CD4-positive, alpha-beta T cell (primary cell): ENCODE data around the gene FUT6. TPM values are rescaled to one million over a fixed set of nuclear protein-coding genes. Genes with fewer than 3 reads are reported as not detected.

Experiments used
- ATAC-seq: fragments of 200-7000 bp; cut with Tn5 transposase; one replicate; pipeline ENCODE4 v1.10.0; 2022; ENCODE audit warnings: mild to moderate bottlenecking; ENCODE audit not compliant: poor library complexity
- CTCF ChIA-PET: fragments of 350-600 bp; sonication (Branson Sonifier 250); formaldehyde crosslinking; loops from one replicate; lab custom pipeline; 2021; ENCODE audit warnings: antibody characterized with exemption, inconsistent platforms; lab: Charles Lee
- POLR2A ChIA-PET: fragments of 350-600 bp; sonication (Branson Sonifier 250); formaldehyde crosslinking; loops from one replicate; lab custom pipeline; 2021; ENCODE audit warnings: antibody characterized with exemption, inconsistent platforms; lab: Charles Lee
- DNase-seq, 14 experiments: peaks; one replicate each; pipeline ENCODE4 v3.0.0-alpha.2; 2013 to 2020; ENCODE audit warnings: mixed read lengths in 2 of 14
- H3K27ac ChIP-seq, 2 donors: one replicate each; pipeline versions ENCODE4 v1.5.1 to v1.7.0; 2013; ENCODE audit warnings: low read length in 2 of 2, low read depth in 1 of 2, mild to moderate bottlenecking in 1 of 2
- H3K27me3 ChIP-seq, 2 experiments: 1 replicate in 1 of 2; 2 replicates in 1 of 2; pipeline versions ENCODE4 v1.6.1 to v1.7.0; 2013; ENCODE audit warnings: low read length in 2 of 2, control low read depth in 1 of 2, mild to moderate bottlenecking in 1 of 2, moderate library complexity in 1 of 2; ENCODE audit not compliant: insufficient read depth in 2 of 2, control insufficient read depth in 1 of 2
- H3K36me3 ChIP-seq: one replicate; pipeline ENCODE4 v1.6.1; 2013; ENCODE audit warnings: low read length, control low read depth; ENCODE audit not compliant: insufficient read depth
- H3K4me1 ChIP-seq: one replicate; pipeline ENCODE4 v1.6.1; 2013; ENCODE audit warnings: low read length, control low read depth; ENCODE audit not compliant: insufficient read depth
- H3K4me3 ChIP-seq: one replicate; pipeline ENCODE4 v1.5.1; 2013; ENCODE audit warnings: mild to moderate bottlenecking, low read length, moderate library complexity
- H3K9me3 ChIP-seq, 2 experiments: 1 replicate in 1 of 2; 2 replicates in 1 of 2; pipeline versions ENCODE4 v1.6.1 to v1.7.0; 2013; ENCODE audit warnings: low read length in 2 of 2, mild to moderate bottlenecking in 2 of 2, control low read depth in 1 of 2, moderate library complexity in 1 of 2; ENCODE audit not compliant: control insufficient read depth in 1 of 2, insufficient read depth in 1 of 2
- H3K27ac Mint-ChIP-seq: one replicate; pipeline ENCODE4 v1.8.0; 2020; ENCODE audit warnings: mixed read lengths
- H3K27me3 Mint-ChIP-seq: one replicate; pipeline ENCODE4 v1.8.0; 2021; ENCODE audit warnings: mixed read lengths
- H3K36me3 Mint-ChIP-seq: one replicate; pipeline ENCODE4 v1.8.0; 2021; ENCODE audit warnings: low read depth, mixed read lengths
- H3K4me1 Mint-ChIP-seq: one replicate; pipeline ENCODE4 v1.8.0; 2021; ENCODE audit warnings: low read depth, mixed read lengths
- H3K4me3 Mint-ChIP-seq: one replicate; pipeline ENCODE4 v1.8.0; 2020; ENCODE audit warnings: mild to moderate bottlenecking, mixed read lengths
- H3K9me3 Mint-ChIP-seq: one replicate; pipeline ENCODE4 v1.8.0; 2020; ENCODE audit warnings: mixed read lengths
- CTCF ChIP-seq: fragments of 200-600 bp; IDR thresholded peaks from one replicate; pipeline ENCODE4 v1.8.0; 2022; ENCODE audit warnings: antibody characterized with exemption, mild to moderate bottlenecking
- intact Hi-C, 2 experiments: fragments of 100-400 bp; cut with DNase I in 1 of 2; cut with micrococcal nuclease in 1 of 2; formaldehyde crosslinking; loops; one replicate each; pipeline versions ENCODE4 v1.15.1 to v1.9.0; 2023 to 2025; cut with DNase I, micrococcal nuclease
- total RNA-seq, 174 experiments: library from RNA in 2 of 174; stranded (reverse) in 2 of 174; gene quantifications; one replicate each; pipeline ENCODE4 v1.2.3 and lab custom pipeline; 2021 to 2026

FUT6 gene
- total RNA-seq, 2 experiments from 2014 or later, result 0.17 TPM; not detected in 1

GRCh38 chr19:5828661-5829566, 10.6 kb downstream of the FUT6 start:
- peaks cover 18% of the 10 kb centered on the region for H3K4me1 Mint-ChIP-seq
- TF ChIP-seq CTCF, result no peak
- no peaks in the 10 kb centered on the region for H3K27me3 Mint-ChIP-seq
- Histone ChIP-seq H3K9me3 (peaks cover 0 to 25% of the 10 kb centered on the region in 2 experiments), H3K27ac (peak overlapping the region; percentile 69 to 86), H3K4me1 (peaks cover 31% of the 10 kb centered on the region), H3K36me3 (no peaks in the 10 kb centered on the region), H3K4me3 (peak overlapping the region; percentile 86), H3K27me3 (peaks cover 0 to 3% of the 10 kb centered on the region in 2 experiments)
- CTCF ChIA-PET, result interaction anchor here (1.5 to 3.5 kb wide), 2 partner anchors 25 to 193 kb away, joined by 5 to 30 read pairs; no protein-coding TSS in a partner anchor
- no peaks in the 10 kb centered on the region for H3K9me3 Mint-ChIP-seq
- peaks cover 9% of the 10 kb centered on the region for H3K36me3 Mint-ChIP-seq
- ATAC-seq, result no peak
- DNase-seq, result peak in 4 of 14 experiments; percentile 6 to 55 (median 25)
- intact Hi-C loops, result loop anchor here (2.0 to 5.0 kb wide), 4 partner anchors 37 to 283 kb away; partner anchors contain the start of genes DUS3L (in 2 of the 2), NDUFA11 (in 1 of the 2) and RFX2 (in 1 of the 2)
- H3K27ac Mint-ChIP-seq, result peak overlapping the region; percentile 95
- POLR2A ChIA-PET, result interaction anchor here (0.5 to 4.4 kb wide), 15 partner anchors 18 to 1038 kb away, joined by 3 to 83 read pairs (median 6); partner anchors contain the start of genes DUS3L, NDUFA11, RANBP3 and SAFB
- peak overlapping the region; percentile 98 for H3K4me3 Mint-ChIP-seq

GRCh38 chr19:5827891-5828660, 11.4 kb downstream of the FUT6 start:
- Mint-ChIP-seq H3K27ac (peak overlapping the region; percentile 95), H3K36me3 (peaks cover 9% of the 10 kb centered on the region), H3K9me3 (no peaks in the 10 kb centered on the region), H3K27me3 (no peaks in the 10 kb centered on the region), H3K4me3 (peak overlapping the region; percentile 98), H3K4me1 (peaks cover 18% of the 10 kb centered on the region)
- H3K4me1 ChIP-seq, result peaks cover 31% of the 10 kb centered on the region
- ChIA-PET CTCF (interaction anchor here (1.0 to 3.5 kb wide), 3 partner anchors 24 to 194 kb away, joined by 3 to 30 read pairs (median 5); no protein-coding TSS in a partner anchor), POLR2A (interaction anchor here (0.5 to 4.4 kb wide), 17 partner anchors 17 to 1037 kb away, joined by 3 to 83 read pairs (median 6); partner anchors contain the start of genes CATSPERD, DUS3L, LONP1 and NDUFA11)
- DNase-seq (peak; percentile 85 to 98 (median 92)), ATAC-seq (peak; percentile 81)
- TF ChIP-seq CTCF, result no peak
- H3K27ac ChIP-seq, result peak overlapping the region; percentile 69 to 86
- peaks cover 0 to 25% of the 10 kb centered on the region in 2 experiments for H3K9me3 ChIP-seq
- H3K36me3 ChIP-seq, result no peaks in the 10 kb centered on the region
- intact Hi-C loops, result loop anchor here (1.0 to 5.0 kb wide), 5 partner anchors 36 to 284 kb away; partner anchors contain the start of genes DUS3L (in 2 of the 2), NDUFA11 (in 1 of the 2), RFX2 (in 1 of the 2) and VMAC (in 1 of the 2)
- peaks cover 0 to 3% of the 10 kb centered on the region in 2 experiments for H3K27me3 ChIP-seq
- peak overlapping the region; percentile 86 for H3K4me3 ChIP-seq
